ENCODE results near the gene LRRC8D. TPM values are rescaled to one million over a fixed set of nuclear protein-coding genes. Genes with fewer than 3 reads are reported as not detected.

The LRRC8D gene
- total and polyA plus RNA-seq, 9 of the 15 experiments (the other 6 are each of a cell fraction or from before 2014, with no cell fraction given) = 3.4 to 53.9 (median 15.9) TPM

- TF ChIP-seq AFF1 (IDR thresholded peaks at IDR 0.05; ENCODE audit: low read depth in 1 of 2, partially characterized antibody in 2 of 2) (peak in 1 of 2 experiments; percentile 28), ASH1L (IDR thresholded peaks at IDR 0.05; ENCODE audit: borderline replicate concordance, low read depth, partially characterized antibody) (no peak), NCOA1 (IDR thresholded peaks at IDR 0.05; ENCODE audit: low read depth) (no peak; the same call in 1 of the 2 replicates), ZBTB8A (IDR thresholded peaks at IDR 0.05; ENCODE audit: partially characterized antibody) (no peak), JUN (IDR thresholded peaks at IDR 0.05; ENCODE audit: borderline replicate concordance, low read depth, low read length) (0 out of 2 replicates have a peak, but pooled peaks have one; percentile 56), JUN (CRISPR knock-in tag; IDR thresholded peaks at IDR 0.05; ENCODE audit: borderline replicate concordance) (no peak), SMAD4 (CRISPR knock-in tag; conservative IDR thresholded peaks at IDR 0.05) (no peak), BHLHE40 (IDR thresholded peaks at IDR 0.05; ENCODE audit: low read length) (no peak), KAT2B (IDR thresholded peaks at IDR 0.05; ENCODE audit: low read depth, low read length) (no peak), DIDO1 (tag; IDR thresholded peaks at IDR 0.05; ENCODE audit: low read depth) (no peak)
Observed at GRCh38 chr1:89822999-89823628, 2.3 kb downstream of the LRRC8D start (continued).
